ENCODE measurements around the gene MAPK11.

MAPK11 gene

DNA sequence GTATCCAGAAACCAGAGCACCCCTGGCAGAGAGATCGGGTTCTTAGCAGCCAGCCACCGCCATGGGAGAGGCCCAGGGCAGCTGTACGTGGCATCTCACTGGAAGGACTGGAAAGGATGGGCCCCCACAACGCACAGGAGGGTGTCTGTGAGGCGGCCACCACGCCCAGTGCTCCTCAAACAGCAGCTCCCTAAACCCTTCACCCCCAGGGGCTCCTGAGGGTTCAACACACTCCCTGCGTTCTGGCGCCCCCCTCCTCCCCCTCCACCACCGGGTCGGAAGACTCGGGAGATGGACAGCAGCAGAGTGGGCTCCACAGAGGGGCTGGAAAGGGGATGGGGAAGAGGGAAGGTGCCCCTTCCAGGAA is 9.8 kb downstream of the MAPK11 start:
- no peak for DNase-seq

DNA sequence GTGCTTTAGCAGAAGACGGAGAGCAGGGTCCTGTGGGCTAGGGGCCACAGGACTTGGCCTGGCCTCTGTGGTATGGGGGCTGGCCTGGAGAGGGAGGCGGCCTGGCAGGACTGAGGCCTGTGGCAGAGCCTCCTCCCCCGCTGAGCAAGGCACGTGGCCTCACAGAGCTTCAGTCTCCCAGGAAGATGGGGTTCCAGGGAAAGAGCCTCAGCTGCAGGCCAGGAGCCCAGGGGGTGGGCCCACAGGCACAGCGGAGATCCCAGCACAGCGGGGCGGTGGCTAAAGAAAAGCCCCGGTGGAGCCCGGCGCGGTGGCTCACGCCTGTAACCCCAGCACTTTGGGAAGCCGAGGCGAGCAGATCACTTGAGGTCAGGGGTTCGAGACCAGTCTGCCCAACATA is 10.9 kb downstream of the MAPK11 start:
- DNase-seq, result no peak

DNA sequence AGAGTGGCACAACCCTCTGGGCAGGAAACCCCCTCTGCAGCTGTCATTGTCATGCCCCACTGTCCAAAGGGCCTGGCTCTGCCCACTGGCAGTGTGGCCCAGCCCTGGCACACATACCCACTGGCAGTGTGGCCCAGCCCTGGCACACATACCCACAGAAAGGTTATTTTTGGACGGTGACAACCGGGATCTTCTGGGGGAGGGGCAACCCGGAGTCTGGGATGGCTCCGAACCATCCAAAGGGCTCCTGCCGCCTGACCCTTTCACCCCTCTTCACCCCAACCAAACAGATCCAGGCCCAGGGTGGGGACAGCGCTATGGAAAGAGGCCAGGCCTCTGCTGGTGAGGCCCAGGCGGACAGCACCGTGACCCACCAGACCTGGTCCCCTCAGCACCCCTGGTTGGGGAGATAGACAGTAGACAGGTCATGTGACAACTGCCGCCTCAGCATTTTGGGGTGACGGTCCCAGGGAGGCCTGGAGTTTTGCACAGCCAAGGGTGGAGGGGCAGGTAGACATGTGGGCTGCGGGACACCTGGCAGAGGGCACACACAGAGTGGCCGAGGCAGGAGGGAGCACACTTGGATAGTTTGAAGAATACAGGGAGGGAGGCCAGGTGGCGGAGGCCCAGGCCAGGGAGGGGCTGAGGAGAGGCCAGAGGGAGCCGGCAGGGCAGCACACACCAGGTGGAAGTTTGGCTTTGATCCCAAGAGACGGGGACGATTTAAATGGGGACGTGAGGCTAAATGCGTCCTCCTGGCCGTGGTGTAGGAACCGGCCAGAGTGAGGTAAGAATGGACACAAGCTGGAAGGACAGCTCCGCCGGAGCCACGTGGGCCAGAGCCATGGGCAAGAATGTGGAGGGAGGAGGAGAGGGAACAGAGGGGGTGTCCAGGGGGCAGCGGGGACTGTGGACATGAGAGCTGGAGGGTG is 11.6 kb downstream of the MAPK11 start:
- no peak for DNase-seq

DNA sequence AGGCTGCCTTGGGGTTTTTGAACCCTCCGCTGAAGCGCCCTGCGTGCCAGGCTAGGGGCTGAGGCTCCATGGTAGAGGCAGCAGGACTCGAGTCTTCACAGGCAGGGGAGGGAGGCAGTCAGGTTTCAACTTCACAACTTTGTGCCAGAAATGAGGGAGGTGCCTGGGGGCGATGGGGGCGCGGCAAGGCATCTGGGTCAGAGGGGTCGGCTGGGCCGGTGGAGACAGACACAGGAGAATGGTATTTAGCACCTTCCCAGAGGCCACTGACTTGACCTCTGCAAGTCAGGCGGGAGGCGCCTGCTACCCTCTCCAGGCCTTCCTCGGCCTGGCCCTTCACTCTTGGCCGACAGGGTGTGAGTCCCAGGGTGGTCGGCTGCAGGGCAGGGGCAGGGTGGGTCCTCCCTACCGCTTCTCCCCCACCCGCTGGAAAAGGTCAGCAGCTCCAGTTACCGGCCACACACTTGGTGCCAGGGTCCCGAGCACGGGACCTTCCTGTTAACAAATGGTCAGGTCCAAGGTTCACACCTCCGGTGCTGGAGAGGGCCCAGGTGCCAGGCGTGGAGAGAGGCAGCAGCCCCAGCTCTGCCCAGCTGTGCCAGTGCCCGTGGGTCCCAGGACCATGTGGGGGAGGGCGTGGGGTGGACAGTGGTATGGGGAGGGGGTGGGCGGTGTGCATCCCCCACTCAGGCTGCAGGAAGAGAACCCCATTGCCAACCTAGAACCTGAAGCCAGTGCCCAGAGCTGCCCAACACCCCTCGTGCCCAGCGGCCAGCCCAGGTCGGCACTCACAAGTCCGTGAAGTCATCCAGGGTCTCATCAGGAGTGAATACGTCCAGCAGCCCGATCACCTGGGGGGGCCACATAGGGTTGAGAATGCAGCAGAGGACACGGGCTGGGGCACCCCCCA is 12.5 kb downstream of the MAPK11 start:
- DNase-seq, result no peak

DNA sequence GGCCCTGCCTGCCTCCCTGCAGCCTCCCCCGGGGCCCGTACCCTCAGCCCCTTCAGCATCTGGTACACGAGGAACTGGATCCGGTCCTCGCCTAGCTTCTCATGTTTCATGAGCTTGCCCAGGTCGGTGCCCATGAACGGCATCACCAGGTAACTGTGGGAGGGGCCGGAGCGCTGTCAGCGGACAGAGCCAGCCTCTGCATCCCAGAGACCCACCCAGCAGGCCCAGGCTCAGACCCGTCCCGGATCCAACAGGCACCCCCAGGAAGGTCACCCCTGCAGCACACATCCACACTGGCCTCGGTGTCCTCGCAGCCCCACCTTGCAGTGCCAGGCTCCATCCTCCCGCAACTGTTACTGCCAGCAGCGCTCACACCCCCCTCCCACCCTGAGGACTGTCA is 13.1 kb downstream of the MAPK11 start:
- DNase-seq, result no peak

DNA sequence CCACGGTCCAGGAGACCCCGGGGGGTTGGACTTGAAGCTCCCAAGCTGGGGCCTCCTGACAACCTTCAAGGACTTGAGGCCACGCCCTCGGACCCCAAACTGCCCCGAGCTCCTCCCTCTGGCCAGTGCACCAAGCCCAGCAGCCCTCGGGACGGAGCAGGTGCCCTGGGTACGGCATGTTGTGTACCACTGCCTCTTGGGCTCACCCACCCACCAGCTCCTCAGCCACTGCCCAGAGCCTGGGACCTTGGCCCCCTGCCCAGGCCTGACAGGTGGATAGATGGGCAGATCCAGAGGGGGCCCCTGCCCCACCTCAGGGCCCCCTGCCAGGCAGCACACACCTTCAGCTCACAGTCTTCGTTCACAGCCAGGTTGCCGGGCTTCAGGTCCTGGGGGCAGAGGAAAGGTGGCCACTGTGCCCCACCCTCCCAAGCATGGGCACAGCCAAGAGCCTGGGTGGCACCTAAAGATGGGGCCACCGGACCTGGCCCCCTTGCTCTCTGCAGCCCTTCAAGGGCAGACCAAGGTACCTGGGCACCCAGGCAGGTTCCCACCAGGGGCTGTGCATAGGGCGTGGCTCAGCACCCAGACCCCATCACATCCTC is 13.8 kb downstream of the MAPK11 start:
- no peak for DNase-seq

DNA sequence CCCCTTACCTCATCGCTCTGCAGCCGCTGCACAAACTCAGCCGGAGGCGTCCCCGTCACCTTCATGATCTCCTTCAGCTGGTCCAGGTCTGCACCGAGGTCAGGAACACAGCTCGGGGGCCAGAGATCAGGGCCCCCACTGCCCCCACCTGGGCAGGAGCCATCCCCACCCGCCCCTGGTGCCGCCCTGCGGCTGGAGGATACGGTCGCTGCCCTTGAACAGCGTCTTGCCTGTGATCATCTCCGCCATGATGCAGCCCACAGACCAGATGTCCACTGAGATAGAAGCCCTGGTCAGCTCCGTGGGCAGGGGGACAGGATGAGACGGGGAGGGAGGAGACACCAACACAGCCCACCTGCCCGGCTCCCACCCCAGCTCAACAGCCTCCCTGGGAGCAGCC is 14.6 kb downstream of the MAPK11 start:
- no peak for DNase-seq

DNA sequence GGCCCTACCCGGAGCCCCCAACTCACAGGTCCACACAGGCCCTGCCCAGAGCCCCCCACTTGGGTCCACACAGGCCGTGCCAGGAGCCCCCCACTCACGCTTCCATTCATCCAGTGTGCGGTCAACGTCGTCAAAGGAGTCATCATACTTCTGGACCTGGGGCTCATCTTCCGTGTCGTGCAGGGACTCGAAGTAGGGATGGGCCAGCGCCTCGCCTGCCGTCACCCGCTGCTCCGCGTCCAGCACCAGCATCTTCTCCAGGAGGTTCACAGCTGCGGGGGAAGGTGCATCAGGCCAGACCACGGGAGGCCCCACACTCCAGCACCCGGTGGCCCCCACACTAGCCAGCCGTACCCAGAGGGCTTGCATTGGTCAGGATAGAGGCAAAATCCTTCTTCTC is 15.1 kb downstream of the MAPK11 start:
- no peak for DNase-seq

DNA sequence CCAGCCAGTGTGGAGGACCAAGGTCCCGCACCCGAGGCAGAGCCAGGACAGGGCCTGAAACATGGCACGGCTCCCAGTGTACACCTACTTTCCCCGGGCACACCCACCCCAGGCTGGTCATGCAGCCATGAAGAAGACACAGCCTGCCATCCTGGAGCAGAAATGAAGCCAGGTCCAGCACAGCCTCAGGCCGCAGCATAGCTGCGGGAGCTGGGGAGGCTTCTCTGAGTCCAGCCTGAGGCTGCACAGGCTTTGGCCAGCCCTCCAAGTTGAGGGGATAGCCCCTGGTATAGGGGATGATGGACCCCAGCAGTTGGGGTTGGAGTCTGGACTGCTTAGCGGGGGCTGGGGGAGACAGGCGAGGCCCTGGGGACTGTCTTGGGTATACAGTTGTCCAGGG is 16.2 kb downstream of the MAPK11 start:
- DNase-seq, result no peak

DNA sequence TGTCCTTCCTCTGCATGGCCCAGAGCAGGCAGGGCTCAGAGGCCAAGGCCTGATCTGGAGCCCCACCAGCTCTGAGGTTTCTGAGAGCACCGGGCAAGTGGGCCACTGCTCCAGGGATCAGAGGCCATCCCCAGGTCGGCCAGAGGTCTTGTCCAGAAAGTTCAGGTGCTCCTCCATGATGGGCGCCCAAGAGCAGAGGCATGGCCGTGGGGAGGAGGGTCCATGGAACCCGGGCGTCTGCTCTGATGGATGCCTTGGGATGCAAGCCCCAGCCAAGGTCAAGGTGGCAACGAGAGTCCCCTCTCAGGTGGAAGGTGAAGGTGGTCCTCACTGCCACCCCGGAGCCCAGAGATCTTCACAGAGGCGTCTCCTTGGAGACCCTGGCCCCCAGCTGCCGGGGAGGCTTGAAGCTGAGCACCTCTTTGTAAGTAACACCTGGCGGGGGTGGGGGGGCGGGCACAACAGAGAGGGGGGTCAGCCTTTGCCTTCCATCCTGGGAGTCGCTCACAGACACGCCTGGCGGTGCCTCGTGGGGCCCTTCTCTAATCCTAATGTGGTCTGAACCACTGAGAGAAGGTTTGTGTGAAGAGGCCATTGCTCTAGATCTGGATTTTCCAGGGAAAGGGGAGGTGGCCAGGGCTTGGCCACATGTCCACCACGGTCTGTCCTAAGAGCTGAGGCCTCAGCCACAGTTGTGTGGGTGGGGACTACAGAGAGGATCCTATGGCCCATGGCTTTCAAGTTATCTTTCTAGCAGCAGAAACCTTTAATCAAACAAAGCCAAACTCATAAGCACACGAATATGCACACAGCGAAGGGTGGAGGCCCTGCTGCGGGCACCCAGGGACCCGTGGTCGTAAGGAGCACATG is 16.9 kb downstream of the MAPK11 start:
- no peak for DNase-seq

DNA sequence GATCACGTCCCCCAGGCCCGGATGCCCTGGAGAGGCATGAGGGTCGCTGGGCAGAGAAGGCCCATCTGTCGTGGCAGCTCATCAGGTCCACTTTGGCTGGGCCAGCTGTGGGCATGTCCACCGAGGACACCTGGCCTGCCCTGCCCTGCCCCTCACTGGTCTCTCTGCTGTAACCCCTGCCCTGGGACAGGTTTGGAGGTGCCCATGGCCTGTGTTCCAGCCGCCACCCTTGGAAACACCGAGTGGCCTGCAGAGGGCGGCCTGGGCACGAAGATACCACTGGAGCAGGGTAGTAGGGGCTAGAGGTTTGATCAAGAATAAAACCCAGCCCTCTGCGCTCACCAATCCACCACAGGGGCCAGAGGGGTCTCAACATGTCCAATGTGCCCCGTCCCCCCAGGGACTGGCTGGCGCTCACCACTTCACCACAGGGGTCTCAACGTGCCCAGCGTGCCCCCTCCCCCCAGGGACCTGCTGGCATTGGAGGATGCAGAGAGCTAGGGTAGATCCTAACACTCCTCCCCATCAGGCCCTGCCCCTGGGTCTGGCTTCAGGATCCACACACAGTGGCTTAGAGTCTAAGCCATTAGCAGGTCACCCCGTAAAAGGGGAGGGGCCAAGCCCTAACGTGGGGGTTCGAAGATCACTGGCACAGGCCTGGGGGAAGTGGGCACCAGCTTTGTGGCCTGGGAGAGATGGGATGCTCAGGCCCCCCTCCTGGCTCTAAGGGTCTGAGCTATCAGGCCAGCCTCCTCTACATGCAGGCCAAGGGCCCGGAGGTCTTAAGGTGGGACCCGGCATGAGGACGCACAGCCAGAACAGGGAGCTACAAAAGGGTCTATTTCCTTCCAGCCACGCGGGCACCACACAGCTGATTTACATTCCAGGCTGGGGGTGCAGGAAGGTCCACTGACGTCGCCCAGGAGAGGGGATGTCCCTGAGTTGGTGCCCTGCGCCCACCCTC is 17.8 kb downstream of the MAPK11 start:
- DNase-seq, result peak in 1 of 2 experiments; percentile 16

DNA sequence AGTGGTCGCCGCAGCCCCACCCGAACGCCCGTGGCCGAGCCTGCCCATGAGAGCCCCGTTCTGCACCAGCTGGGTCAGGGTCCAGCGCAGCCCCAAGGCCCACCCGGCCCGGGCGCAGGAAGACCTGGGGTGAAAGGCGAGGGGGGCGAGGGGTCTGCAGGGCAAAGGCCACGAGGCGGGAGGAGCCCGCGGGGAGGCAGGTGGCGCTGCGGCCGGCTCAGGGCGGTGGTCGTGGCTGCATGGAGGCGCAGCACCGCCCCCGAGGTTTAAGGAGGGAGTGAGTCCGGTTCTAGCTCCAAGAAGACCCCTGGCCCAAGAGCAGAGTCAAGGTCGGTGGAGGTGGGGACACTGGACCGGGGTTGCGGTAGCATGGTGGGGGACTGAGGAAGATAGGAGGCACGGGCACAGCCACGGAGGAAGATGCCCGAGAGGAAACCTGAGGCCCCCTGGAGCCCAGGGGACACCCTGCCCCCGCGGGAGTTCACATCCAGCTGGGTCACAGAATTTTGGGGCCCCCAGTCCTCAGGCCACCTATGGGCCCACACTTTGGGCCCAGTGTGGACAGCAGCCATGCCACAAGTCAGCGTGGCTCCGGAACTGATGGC is 18.6 kb downstream of the MAPK11 start:
- DNase-seq, result no peak

DNA sequence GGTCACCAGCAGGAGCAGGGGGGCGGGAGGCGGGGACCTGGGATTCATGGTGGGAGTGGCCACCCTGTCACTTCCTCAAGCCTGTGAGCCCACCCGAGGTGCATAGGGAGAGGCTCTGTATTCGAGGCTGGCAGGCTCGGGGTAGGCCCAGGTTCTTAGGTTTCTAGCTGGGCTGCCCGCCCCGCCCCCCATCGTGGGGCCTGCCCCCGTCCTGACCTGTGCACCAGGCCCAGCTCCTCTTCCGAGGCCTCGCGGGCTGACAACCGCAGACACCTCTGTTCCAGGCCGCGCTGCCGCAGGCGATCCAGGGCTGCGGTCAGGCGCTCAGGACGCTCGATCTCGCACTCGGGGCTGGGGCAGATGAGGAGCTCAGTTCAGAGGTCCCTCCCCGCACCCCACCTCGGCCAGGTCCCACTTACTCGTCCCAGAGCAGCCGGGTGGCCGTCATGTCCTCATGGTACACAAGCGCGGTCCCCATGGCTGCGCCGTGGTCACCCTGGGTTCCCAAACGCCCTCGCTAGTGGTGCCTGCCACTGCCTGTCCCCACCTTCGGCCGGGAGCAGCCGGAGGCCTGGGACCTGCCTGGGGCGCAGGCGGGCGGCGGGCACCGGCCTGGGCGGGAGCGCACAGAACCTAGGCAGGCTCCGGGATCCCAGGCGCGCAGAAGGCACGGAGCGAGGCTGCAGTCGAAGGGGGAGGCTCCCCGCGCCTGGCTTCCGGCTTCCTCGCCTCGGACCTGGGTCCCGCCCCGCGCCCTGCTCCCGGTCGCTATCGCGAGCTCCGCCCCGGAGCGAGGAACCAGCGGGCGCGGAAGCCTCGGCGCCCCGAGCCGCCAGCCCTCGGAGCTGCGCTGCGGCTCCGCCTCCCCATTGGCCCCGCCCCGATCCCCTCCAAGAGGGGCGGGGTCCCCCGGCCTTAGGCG is 19.4 kb downstream of the MAPK11 start, which contains the start of gene HDAC10:
TSS of gene HDAC10 (minus strand) at position 711 of the 922 bp plus-strand sequence. CDS start at position 478, 233 bp downstream.
- DNase-seq, result peak in 1 of 2 experiments; percentile 45

DNA sequence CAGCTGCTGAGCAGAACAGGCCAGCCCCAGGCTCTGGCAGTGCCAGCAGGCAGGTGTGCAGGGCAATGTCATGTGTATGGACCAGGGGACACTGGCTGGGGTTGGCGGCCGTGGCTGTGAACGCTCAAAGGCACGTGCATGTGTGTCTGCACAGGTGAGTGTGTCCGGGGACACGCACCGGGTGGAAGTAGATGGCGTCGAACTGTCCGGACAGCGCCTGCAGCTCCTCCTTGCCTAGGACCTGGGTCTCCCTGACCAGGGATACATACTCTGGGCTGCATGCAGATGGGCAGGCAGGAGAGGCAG is 20.0 kb downstream of the MAPK11 start:
- DNase-seq, result no peak

DNA sequence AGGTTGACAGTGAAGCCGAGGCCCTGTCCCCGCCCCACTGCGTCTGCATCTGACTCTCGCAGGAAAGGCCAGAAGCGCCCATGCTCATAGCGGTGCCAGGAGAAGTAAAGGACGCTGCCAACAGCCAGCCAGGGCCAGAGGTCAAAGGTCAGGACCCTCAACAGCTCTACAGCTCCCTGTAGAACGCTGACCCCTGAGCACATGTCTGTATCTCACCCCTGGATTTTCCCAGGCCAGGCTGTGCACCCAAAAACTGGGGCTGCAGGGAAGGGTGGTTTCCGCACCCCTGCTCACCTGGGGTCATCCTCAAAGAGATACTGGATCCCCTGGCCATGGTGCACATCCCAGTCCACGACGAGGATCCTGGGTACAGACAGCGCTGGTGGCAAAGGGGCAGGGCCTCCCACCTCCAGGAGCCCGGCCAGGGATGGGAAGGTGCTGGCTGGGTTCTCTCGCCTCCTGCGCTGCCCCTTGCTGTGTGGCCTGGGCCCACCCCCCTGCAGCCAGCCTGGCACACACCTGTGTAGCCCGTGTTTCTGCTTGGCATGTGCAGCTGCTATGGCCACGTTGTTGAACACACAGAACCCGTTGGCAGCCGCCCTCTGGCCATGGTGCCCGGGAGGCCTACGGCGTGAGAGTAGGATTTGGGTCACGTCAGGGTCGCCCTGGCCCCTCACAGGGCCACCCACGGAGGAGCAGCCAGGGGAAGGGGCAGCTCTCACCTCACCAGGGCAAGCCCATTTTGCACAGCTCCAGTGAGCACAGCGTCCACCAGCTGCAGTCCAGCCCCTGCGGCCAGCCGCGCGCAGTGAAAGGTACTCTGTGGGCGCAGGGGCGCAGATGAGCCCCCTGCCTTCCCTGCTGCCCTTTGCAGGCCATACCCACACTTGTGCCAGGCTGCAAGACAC is 20.6 kb downstream of the MAPK11 start:
- no peak for DNase-seq

DNA sequence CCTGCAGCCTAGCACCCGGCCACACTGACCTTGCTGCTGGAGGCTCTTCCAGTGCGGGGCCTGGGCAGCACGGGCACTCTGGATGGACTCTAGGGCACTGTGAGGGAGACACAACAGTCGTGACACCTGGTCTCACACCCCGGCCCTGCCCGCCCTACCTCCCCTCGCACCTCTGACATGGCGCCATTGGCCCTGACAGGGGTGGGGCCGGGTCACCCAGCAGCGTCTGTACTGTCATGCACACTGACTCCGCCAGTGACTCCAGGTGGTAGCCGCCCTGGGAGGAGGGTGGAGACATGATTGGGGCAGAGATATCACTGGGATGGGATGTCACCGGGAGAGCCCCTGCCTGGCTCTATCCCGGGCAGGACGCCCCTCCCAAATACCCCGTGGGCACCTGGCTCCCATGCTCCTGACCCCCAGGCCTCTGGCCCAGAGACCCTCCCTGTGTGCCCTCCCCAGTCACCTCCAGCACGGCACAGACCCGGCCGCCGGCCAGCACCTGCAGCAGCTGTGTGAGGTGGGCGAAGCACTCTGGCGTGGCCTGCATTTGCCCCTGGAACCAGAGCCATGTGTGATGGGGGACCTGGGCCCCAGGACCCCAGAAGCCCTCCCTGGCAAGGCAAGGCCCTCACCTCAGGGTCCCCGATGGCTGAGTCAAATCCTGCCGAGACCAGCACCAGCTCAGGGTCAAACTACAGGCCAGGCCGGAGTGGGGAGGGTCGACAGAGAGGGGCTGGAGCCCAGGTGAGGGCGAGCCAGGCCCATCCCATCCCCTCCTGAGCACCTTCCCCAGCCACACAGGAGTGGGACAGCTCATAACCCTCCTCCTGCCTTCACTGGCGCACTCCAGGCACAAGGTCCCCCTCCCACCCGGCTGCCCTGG is 21.7 kb downstream of the MAPK11 start:
- no peak for DNase-seq

DNA sequence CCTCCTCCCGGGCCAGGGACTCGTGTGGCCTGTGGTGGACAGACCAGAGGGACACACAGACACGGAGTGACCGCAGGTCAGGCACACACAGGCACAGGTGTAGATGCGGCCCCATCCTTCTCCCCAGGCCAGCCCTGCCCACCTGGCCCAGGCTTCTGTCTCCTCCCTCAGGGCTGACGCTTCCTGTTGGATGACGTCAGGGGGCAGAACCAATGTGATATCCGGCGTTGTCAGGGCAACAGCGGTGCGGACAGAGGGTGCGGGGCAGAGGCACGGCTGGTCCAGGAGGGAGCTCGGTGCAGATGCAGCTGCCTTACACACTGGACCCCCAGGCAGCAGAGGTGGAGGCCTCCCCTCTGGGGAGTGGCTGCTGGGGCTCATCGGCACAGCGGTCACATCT is 22.4 kb downstream of the MAPK11 start:
- no peak for DNase-seq

Measured in NCI-H446 (cell line).